Osteoblast (primary cell): ENCODE results near the gene DCLK2. TPM values are rescaled to one million over a fixed set of nuclear protein-coding genes. Genes with fewer than 3 reads are reported as not detected.
A peak's percentile ranks its signal among the peaks of the same experiment; 100 is the strongest.

Experiments
- DNase-seq: peaks from one replicate; pipeline ENCODE4 v3.0.0; 2011; ENCODE audit warnings: low spot score, mixed read lengths; ENCODE audit not compliant: insufficient read length; ENCODE audit errors: missing footprints
- H2AFZ ChIP-seq: 2 replicates; pipeline ENCODE4 v1.6.0; 2011; ENCODE audit warnings: mild to moderate bottlenecking, low read length
- H3K27ac ChIP-seq: 2 replicates; pipeline ENCODE4 v1.5.1; 2011; ENCODE audit warnings: mild to moderate bottlenecking, low read depth, low read length, moderate library complexity
- H3K27me3 ChIP-seq: 2 replicates; pipeline ENCODE4 v1.6.0; 2012; ENCODE audit warnings: mild to moderate bottlenecking, control low read depth, inconsistent platforms, low read length, moderate library complexity; ENCODE audit not compliant: insufficient read depth
- H3K36me3 ChIP-seq: 2 replicates; pipeline ENCODE4 v1.5.1; 2011; ENCODE audit warnings: mild to moderate bottlenecking, low read length, control low read depth, moderate library complexity; ENCODE audit not compliant: insufficient read depth
- H3K4me1 ChIP-seq: 2 replicates; pipeline ENCODE4 v1.5.1; 2011; ENCODE audit warnings: mild to moderate bottlenecking, low read length, control low read depth, moderate library complexity; ENCODE audit not compliant: insufficient read depth
- H3K4me2 ChIP-seq: 2 replicates; pipeline ENCODE4 v1.6.0; 2011; ENCODE audit warnings: mild to moderate bottlenecking, low read length; ENCODE audit not compliant: insufficient read depth
- H3K4me3 ChIP-seq: fragments of 200-600 bp; sonication (generic); 3 replicates; pipeline ENCODE4 v1.5.1; 2012; ENCODE audit warnings: mild to moderate bottlenecking, low read length, inconsistent platforms; ENCODE audit not compliant: insufficient read depth
- H3K79me2 ChIP-seq: 2 replicates; pipeline ENCODE4 v1.6.0; 2012; ENCODE audit warnings: mild to moderate bottlenecking, low read length, control low read depth, inconsistent platforms; ENCODE audit not compliant: insufficient read depth
- H3K9me3 ChIP-seq: 2 replicates; pipeline ENCODE4 v1.5.1; 2011; ENCODE audit warnings: low read depth, low read length, control low read depth
- H4K20me1 ChIP-seq: 2 replicates; pipeline ENCODE4 v1.6.0; 2012; ENCODE audit warnings: mild to moderate bottlenecking, low read length, control low read depth; ENCODE audit not compliant: insufficient read depth
- CTCF ChIP-seq: IDR thresholded peaks from 2 replicates; pipeline ENCODE4 v1.5.1; 2011; ENCODE audit warnings: mild to moderate bottlenecking, low read depth, low read length, moderate library complexity; ENCODE audit errors: extremely low read depth
- total RNA-seq: library from RNA; depleted of rRNA; stranded (reverse); fragments of >200 nt; gene quantifications from 2 replicates; pipeline ENCODE4 v1.2.3, GENCODE V29; 2012

The DCLK2 gene
- total RNA-seq, 1 donor = 11.6 TPM

- TF ChIP-seq CTCF = no peak
- Histone ChIP-seq H4K20me1 (no peaks in the 10 kb centered on the region), H3K36me3 (peaks cover 3% of the 10 kb centered on the region), H3K4me3 (no peak overlapping the region), H2AFZ (no peak overlapping the region), H3K4me1 (peaks cover 19% of the 10 kb centered on the region), H3K27me3 (no peaks in the 10 kb centered on the region), H3K27ac (peak overlapping the region; percentile 52), H3K9me3 (no peaks in the 10 kb centered on the region), H3K4me2 (no peak overlapping the region), H3K79me2 (no peaks in the 10 kb centered on the region)
- DNase-seq = no peak
Measured at GRCh38 chr4:150217808-150218207, 139.6 kb downstream of the DCLK2 start.

GRCh38 chr4:150218447-150218846 is 140.2 kb downstream of the DCLK2 start:
- Histone ChIP-seq H3K4me2 (no peak overlapping the region), H3K36me3 (peaks cover 3% of the 10 kb centered on the region), H4K20me1 (no peaks in the 10 kb centered on the region), H3K27ac (no peak overlapping the region), H3K4me1 (peaks cover 16% of the 10 kb centered on the region), H3K9me3 (no peaks in the 10 kb centered on the region), H3K27me3 (no peaks in the 10 kb centered on the region), H3K79me2 (no peaks in the 10 kb centered on the region), H3K4me3 (no peak overlapping the region), H2AFZ (no peak overlapping the region)
- DNase-seq = no peak
- TF ChIP-seq CTCF = no peak

GRCh38 chr4:150219841-150220240 is 141.6 kb downstream of the DCLK2 start:
- no peak for DNase-seq

GRCh38 chr4:150224896-150225591 is 146.8 kb downstream of the DCLK2 start:
- TF ChIP-seq CTCF = no peak
- H3K79me2 ChIP-seq = no peaks in the 10 kb centered on the region
- peak; percentile 94 for DNase-seq
- H3K4me3 ChIP-seq = peak overlapping the region; percentile 28
- H3K4me1 ChIP-seq = peaks cover 36% of the 10 kb centered on the region
- no peaks in the 10 kb centered on the region for H3K9me3 ChIP-seq
- peak overlapping the region; percentile 3 for H2AFZ ChIP-seq
- H3K27ac ChIP-seq = peak overlapping the region; percentile 79
- peak overlapping the region; percentile 69 for H3K4me2 ChIP-seq
- H3K36me3 ChIP-seq = peaks cover 3% of the 10 kb centered on the region
- H4K20me1 ChIP-seq = no peaks in the 10 kb centered on the region
- no peaks in the 10 kb centered on the region for H3K27me3 ChIP-seq

More at GRCh38 chr4:150219841-150220240, 141.6 kb downstream of the DCLK2 start:
- TF ChIP-seq CTCF = no peak
- Histone ChIP-seq H3K79me2 (no peaks in the 10 kb centered on the region), H3K27me3 (no peaks in the 10 kb centered on the region), H3K4me3 (no peak overlapping the region), H3K36me3 (peaks cover 3% of the 10 kb centered on the region), H3K9me3 (no peaks in the 10 kb centered on the region), H3K4me2 (peak overlapping the region; percentile 17), H3K4me1 (peaks cover 28% of the 10 kb centered on the region), H2AFZ (no peak overlapping the region), H4K20me1 (no peaks in the 10 kb centered on the region), H3K27ac (no peak overlapping the region)
